ENCODE results near the gene DXO.

The DXO gene

DNA sequence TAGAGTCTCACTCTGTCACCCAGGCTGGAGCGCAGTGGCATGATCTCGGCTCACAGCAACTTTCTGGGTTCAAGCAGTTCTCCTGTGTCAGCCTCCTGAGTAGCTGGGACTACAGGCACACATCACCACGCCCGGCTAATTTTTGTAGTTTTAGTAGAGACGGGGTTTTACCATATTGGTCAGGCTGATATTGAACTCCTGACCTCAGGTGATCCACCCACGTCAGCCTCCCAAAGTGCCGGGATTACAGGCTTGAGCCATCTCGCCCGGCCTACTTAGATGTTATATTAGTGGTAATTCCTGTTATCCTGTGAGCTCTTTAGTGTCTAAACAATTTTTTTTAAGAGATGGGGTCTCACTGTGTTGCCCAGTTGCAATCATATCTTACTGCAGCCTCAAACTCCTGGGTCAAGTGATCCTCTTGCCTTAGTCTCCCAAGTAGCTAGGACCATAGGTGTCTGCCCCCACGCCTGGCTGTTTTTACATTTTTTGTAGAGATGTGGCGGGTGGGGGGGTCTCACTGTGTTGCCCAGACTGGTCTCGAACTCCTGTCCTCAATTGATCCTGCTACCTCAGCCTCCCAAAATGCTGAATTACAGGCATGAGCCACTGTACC lies 6.0 kb upstream of the DXO start:
- TF ChIP-seq TCF12 (IDR thresholded peaks at IDR 0.05; ENCODE audit: low read depth) (no peak), ZBTB7A (IDR thresholded peaks at IDR 0.05; ENCODE audit: low read depth) (no peak), YY1 (IDR thresholded peaks at IDR 0.05; ENCODE audit: low read depth) (no peak), EGR1 (IDR thresholded peaks at IDR 0.05) (no peak), REST (IDR thresholded peaks at IDR 0.05; ENCODE audit: low read depth) (no peak), CREB1 (IDR thresholded peaks at IDR 0.05; ENCODE audit: low read depth) (no peak), CEBPB (IDR thresholded peaks at IDR 0.05) (no peak), TEAD4 (IDR thresholded peaks at IDR 0.05) (no peak), EP300 (IDR thresholded peaks at IDR 0.05; ENCODE audit: borderline replicate concordance) (no peak), TAF1 (IDR thresholded peaks at IDR 0.05; ENCODE audit: low read depth) (no peak), NFIC (IDR thresholded peaks at IDR 0.05) (no peak), FOXM1 (IDR thresholded peaks at IDR 0.05; ENCODE audit: borderline replicate concordance, low read depth) (no peak), RAD21 (IDR thresholded peaks at IDR 0.05; ENCODE audit: low read depth) (no peak)
- TF ChIP-seq, protein P1, sequence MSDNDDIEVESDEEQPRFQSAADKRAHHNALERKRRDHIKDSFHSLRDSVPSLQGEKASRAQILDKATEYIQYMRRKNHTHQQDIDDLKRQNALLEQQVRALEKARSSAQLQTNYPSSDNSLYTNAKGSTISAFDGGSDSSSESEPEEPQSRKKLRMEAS (IDR thresholded peaks at IDR 0.05): no peak
- TF ChIP-seq, protein P2, sequence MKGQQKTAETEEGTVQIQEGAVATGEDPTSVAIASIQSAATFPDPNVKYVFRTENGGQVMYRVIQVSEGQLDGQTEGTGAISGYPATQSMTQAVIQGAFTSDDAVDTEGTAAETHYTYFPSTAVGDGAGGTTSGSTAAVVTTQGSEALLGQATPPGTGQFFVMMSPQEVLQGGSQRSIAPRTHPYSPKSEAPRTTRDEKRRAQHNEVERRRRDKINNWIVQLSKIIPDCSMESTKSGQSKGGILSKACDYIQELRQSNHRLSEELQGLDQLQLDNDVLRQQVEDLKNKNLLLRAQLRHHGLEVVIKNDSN (IDR thresholded peaks at IDR 0.05): no peak

DNA sequence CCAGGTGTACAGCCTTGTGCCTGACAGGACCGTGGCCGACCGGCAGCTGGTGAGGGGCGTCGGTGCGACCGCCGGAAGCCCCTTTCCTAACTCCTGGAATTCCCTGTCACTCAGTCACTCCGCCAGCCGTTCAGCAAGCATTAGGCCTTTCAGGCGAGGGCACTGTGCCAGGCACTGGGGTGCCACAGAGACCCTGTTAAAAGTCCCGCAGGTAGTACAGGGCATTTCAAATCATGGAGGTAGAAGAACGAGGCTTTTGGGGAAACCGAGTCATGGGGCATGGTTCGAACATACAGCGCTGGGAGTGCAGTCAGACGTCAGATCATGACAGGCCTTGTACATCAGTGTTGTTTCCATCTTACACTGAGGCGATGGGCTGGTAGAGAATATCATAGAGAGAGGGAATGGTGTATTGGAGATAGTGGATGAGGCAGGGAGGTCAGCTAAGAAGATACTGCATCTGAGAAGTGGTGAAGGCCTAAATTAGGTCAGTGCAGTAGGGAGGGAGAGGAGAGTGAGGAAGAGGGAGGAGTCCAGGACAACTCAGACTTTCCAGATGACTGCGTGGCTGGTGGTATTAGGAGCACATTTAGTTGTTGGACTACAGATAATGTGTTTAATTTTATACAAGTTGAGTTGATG lies 892 bp upstream of the DXO start:
- TF ChIP-seq REST (IDR thresholded peaks at IDR 0.05; ENCODE audit: low read depth) (no peak), RAD21 (IDR thresholded peaks at IDR 0.05; ENCODE audit: low read depth) (no peak; the same call in 1 of the 2 replicates), YY1 (IDR thresholded peaks at IDR 0.05; ENCODE audit: low read depth) (no peak), ZBTB7A (IDR thresholded peaks at IDR 0.05; ENCODE audit: low read depth) (no peak), FOXM1 (IDR thresholded peaks at IDR 0.05; ENCODE audit: borderline replicate concordance, low read depth) (no peak), EGR1 (IDR thresholded peaks at IDR 0.05) (no peak)
- TF ChIP-seq, protein P2 (IDR thresholded peaks at IDR 0.05): no peak

GRCh38 chr6:31971279-31971992 lies 502 bp downstream of the DXO start:
- TF ChIP-seq NFIC (IDR thresholded peaks at IDR 0.05) (no peak), EP300 (IDR thresholded peaks at IDR 0.05; ENCODE audit: borderline replicate concordance) (no peak), YY1 (IDR thresholded peaks at IDR 0.05; ENCODE audit: low read depth) (no peak), EGR1 (IDR thresholded peaks at IDR 0.05) (no peak), RAD21 (IDR thresholded peaks at IDR 0.05; ENCODE audit: low read depth) (no peak), CEBPB (IDR thresholded peaks at IDR 0.05) (no peak), ZBTB7A (IDR thresholded peaks at IDR 0.05; ENCODE audit: low read depth) (no peak), TAF1 (IDR thresholded peaks at IDR 0.05; ENCODE audit: low read depth) (no peak)
- TF ChIP-seq, protein P1 (IDR thresholded peaks at IDR 0.05): no peak
- TF ChIP-seq, protein P2 (IDR thresholded peaks at IDR 0.05): no peak

DNA sequence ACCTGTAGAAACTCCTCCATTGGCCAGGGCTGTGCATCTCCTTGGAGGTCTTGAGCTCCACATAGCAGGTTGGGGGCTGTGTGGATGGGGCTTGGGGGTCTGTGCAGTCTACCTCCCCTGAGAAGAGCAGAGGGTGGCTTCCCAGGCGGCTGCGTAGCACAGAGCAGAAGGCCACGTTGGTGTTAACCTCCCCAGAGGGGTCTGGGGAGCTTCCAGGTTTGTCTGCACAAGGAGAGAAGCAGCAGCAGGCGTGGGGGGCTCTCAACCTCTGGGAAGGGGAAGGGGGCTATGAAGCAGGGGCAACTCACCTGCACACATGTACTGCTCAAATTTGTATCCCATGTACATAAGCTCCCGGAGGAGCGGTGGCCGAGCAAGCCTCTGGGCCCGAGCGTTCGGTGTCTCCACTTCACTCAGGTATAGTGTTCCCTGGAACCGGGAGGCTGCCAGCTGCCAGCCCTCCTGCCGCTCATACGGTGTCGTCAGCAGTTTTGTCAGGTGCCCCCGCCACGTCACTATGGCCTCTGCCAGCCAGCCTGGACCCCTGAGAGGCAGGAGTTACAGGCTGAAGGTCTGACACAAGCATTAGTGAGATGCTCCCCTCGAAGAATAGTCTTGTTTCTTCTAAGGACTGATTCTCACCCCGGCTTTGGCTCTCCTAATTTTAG lies 1.2 kb downstream of the DXO start:
- no peak for TF ChIP-seq YY1 (IDR thresholded peaks at IDR 0.05; ENCODE audit: low read depth)
- no peak for TF ChIP-seq EP300 (IDR thresholded peaks at IDR 0.05; ENCODE audit: borderline replicate concordance)
- TF ChIP-seq, protein P2 (IDR thresholded peaks at IDR 0.05): no peak
- TF ChIP-seq ZBTB7A (IDR thresholded peaks at IDR 0.05; ENCODE audit: low read depth): no peak
- no peak for TF ChIP-seq EGR1 (IDR thresholded peaks at IDR 0.05)
- no peak for TF ChIP-seq TAF1 (IDR thresholded peaks at IDR 0.05; ENCODE audit: low read depth)

All from Ishikawa (cell line).